ENCODE data around the gene LEF1. TPM values are rescaled to one million over a fixed set of nuclear protein-coding genes. Genes with fewer than 3 reads are reported as not detected.

LEF1 gene
- total and polyA plus RNA-seq, 8 donors: 4.1 to 49.4 (median 33.8) TPM

DNA sequence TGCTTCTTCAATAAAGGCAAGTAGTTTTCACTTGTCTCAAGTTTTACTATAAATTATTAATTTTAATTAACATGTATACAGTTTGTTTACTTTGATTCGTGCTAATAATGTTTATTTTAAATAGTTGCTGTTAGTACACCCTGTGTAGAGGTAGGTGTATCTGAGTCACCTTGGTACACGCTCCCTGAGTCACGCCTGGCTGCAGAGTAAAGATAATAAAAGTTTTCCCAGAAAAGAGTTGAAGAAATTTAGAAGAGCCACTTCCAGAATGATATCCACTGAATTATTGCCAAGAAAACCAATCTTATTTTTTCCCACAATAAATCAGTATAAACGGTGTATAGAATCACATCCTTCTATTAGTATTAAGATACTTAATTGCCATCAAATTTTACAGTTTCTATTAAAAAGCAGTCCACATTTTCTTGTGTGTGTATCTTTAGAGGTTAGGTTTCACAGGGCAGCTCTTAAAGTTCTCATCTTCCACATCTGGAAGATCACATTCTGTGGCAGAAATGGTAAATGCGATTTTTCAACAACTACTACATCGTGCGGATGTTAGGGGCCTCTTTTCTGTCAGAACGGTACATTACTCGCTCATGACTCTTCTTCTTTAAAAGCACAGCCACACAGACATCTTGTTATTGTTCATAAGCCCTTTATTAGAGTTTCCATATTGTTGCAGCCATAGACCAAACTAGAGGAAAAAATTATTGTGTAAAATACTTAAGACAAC, 123.6 kb downstream of the LEF1 start:
- ATAC-seq (peak; percentile 39), DNase-seq (no peak)
- Histone ChIP-seq H3K27me3 (no peaks in the 10 kb centered on the region), H3K9me3 (no peaks in the 10 kb centered on the region), H3K4me1 (no peaks in the 10 kb centered on the region), H3K4me3 (no peak overlapping the region), H3K36me3 (no peaks in the 10 kb centered on the region), H3K27ac (no peak overlapping the region)
- intact Hi-C loops (cut with DNase I): no loop called here
- TF ChIP-seq CTCF (IDR thresholded peaks at IDR 0.05): no peak

- Histone ChIP-seq H3K4me3 (no peak overlapping the region), H3K27ac (no peak overlapping the region), H3K9me3 (no peaks in the 10 kb centered on the region), H3K36me3 (no peaks in the 10 kb centered on the region), H3K4me1 (no peaks in the 10 kb centered on the region), H3K27me3 (no peaks in the 10 kb centered on the region)
- intact Hi-C loops (cut with DNase I): no loop called here
- DNase-seq: no peak
- ATAC-seq: no peak
- no peak for TF ChIP-seq CTCF (IDR thresholded peaks at IDR 0.05)
Observed at GRCh38 chr4:108043526-108043925, 125.2 kb downstream of the LEF1 start.

GRCh38 chr4:108042927-108043326, 125.8 kb downstream of the LEF1 start:
- TF ChIP-seq CTCF (IDR thresholded peaks at IDR 0.05): no peak
- no peak overlapping the region for H3K4me3 ChIP-seq
- H3K9me3 ChIP-seq: no peaks in the 10 kb centered on the region
- H3K4me1 ChIP-seq: no peaks in the 10 kb centered on the region
- no peaks in the 10 kb centered on the region for H3K27me3 ChIP-seq
- no peaks in the 10 kb centered on the region for H3K36me3 ChIP-seq
- DNase-seq (no peak), ATAC-seq (no peak)
- intact Hi-C loops (cut with DNase I): no loop called here
- no peak overlapping the region for H3K27ac ChIP-seq

GRCh38 chr4:108037884-108038283, 130.8 kb downstream of the LEF1 start:
- H3K27ac ChIP-seq: no peak overlapping the region
- TF ChIP-seq CTCF (IDR thresholded peaks at IDR 0.05): no peak
- no peaks in the 10 kb centered on the region for H3K9me3 ChIP-seq
- intact Hi-C loops (cut with DNase I): no loop called here
- ATAC-seq: no peak
- no peak for DNase-seq
- H3K4me3 ChIP-seq: no peak overlapping the region
- no peaks in the 10 kb centered on the region for H3K27me3 ChIP-seq
- H3K36me3 ChIP-seq: peaks cover 0 to 29% of the 10 kb centered on the region in 2 donors
- H3K4me1 ChIP-seq: no peaks in the 10 kb centered on the region

- Histone ChIP-seq H3K36me3 (peaks cover 0 to 30% of the 10 kb centered on the region in 2 donors), H3K27ac (no peak overlapping the region), H3K4me3 (no peak overlapping the region), H3K27me3 (no peaks in the 10 kb centered on the region), H3K4me1 (no peaks in the 10 kb centered on the region), H3K9me3 (no peaks in the 10 kb centered on the region)
- intact Hi-C loops (cut with DNase I): no loop called here
- ATAC-seq (peak; percentile 78), DNase-seq (no peak)
- no peak for TF ChIP-seq CTCF (IDR thresholded peaks at IDR 0.05)
Observed at GRCh38 chr4:108036213-108036612, 132.5 kb downstream of the LEF1 start.

Measured in left lung (tissue), 10 donors.